ENCODE measurements around the gene SLIT1. TPM values are rescaled to one million over a fixed set of nuclear protein-coding genes. Genes with fewer than 3 reads are reported as not detected.

Gene SLIT1
- total RNA-seq, 1 donor = not detected

DNA sequence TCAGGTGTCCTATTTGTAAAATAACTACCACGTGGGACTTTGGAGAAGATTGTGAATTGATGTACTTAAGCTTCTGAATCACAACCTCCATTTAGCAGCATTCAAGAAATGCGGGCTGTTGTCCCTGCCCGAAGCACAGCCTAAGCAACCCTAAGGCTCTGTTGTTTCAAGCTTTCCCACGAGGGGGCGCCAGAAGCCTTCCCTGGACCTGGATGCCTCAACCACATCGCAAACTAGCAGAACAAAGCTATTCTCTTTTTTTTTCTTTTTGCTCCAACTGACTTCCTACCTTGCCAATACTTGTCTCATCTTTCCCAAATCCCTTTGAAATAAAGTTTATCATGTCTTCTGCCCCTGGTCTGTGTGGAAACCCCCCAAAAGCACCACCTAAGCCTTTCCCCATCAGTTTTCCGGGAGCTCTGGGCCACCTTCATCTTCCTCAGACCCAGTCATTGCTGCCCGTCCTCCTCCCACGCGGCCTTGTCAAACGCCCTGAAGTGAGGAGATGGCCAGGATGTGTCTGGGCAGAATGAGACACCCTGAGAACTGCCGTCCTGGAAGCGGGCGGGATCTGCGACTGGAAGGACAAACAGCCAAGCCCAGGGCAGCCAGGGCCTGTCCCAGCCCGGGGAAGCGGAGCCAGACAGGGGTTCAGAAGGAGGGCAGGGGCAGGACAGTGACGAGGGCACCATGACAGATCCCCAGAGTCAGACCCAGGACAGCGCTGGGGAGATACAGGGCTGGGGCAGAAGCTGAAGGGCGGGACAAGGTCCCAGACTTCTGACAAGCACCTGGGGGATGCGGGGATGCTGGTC lies 112.7 kb downstream of the SLIT1 start:
- Histone ChIP-seq H3K36me3 (ENCODE audit: insufficient read depth, low read length) (no peaks in the 10 kb centered on the region), H3K4me2 (ENCODE audit: insufficient read depth, low read length) (no peak overlapping the region), H3K79me2 (ENCODE audit: insufficient read depth, low read length) (no peaks in the 10 kb centered on the region), H3K27ac (ENCODE audit: low read depth, low read length) (no peak overlapping the region), H3K9me3 (ENCODE audit: low read depth, low read length) (peaks cover 6% of the 10 kb centered on the region), H3K4me1 (ENCODE audit: insufficient read depth, low read length) (no peaks in the 10 kb centered on the region), H3K4me3 (ENCODE audit: insufficient read depth, low read length) (no peak overlapping the region), H4K20me1 (ENCODE audit: insufficient read depth, low read length) (no peaks in the 10 kb centered on the region), H3K27me3 (ENCODE audit: insufficient read depth, low read length) (peaks cover 10% of the 10 kb centered on the region), H2AFZ (ENCODE audit: low read length) (no peak overlapping the region)
- peak; percentile 97 for DNase-seq (ENCODE audit: insufficient read length, low spot score, missing footprints)
- TF ChIP-seq, protein P1, sequence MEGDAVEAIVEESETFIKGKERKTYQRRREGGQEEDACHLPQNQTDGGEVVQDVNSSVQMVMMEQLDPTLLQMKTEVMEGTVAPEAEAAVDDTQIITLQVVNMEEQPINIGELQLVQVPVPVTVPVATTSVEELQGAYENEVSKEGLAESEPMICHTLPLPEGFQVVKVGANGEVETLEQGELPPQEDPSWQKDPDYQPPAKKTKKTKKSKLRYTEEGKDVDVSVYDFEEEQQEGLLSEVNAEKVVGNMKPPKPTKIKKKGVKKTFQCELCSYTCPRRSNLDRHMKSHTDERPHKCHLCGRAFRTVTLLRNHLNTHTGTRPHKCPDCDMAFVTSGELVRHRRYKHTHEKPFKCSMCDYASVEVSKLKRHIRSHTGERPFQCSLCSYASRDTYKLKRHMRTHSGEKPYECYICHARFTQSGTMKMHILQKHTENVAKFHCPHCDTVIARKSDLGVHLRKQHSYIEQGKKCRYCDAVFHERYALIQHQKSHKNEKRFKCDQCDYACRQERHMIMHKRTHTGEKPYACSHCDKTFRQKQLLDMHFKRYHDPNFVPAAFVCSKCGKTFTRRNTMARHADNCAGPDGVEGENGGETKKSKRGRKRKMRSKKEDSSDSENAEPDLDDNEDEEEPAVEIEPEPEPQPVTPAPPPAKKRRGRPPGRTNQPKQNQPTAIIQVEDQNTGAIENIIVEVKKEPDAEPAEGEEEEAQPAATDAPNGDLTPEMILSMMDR (IDR thresholded peaks at IDR 0.05; ENCODE audit: extremely low read depth, low read depth, low read length) = peak; percentile 97

GRCh38 chr10:97071496-97071895 lies 114.3 kb downstream of the SLIT1 start:
- TF ChIP-seq, protein P1 (IDR thresholded peaks at IDR 0.05; ENCODE audit: extremely low read depth, low read depth, low read length) = no peak
- H3K36me3 ChIP-seq (ENCODE audit: insufficient read depth, low read length) = no peaks in the 10 kb centered on the region
- peaks cover 6% of the 10 kb centered on the region for H3K9me3 ChIP-seq (ENCODE audit: low read depth, low read length)
- peak; percentile 39 for DNase-seq (ENCODE audit: insufficient read length, low spot score, missing footprints)
- H3K4me1 ChIP-seq (ENCODE audit: insufficient read depth, low read length) = no peaks in the 10 kb centered on the region
- no peak overlapping the region for H3K27ac ChIP-seq (ENCODE audit: low read depth, low read length)
- no peaks in the 10 kb centered on the region for H3K79me2 ChIP-seq (ENCODE audit: insufficient read depth, low read length)
- no peaks in the 10 kb centered on the region for H4K20me1 ChIP-seq (ENCODE audit: insufficient read depth, low read length)
- H3K4me2 ChIP-seq (ENCODE audit: insufficient read depth, low read length) = no peak overlapping the region
- no peak overlapping the region for H2AFZ ChIP-seq (ENCODE audit: low read length)
- peaks cover 10% of the 10 kb centered on the region for H3K27me3 ChIP-seq (ENCODE audit: insufficient read depth, low read length)
- no peak overlapping the region for H3K4me3 ChIP-seq (ENCODE audit: insufficient read depth, low read length)

DNA sequence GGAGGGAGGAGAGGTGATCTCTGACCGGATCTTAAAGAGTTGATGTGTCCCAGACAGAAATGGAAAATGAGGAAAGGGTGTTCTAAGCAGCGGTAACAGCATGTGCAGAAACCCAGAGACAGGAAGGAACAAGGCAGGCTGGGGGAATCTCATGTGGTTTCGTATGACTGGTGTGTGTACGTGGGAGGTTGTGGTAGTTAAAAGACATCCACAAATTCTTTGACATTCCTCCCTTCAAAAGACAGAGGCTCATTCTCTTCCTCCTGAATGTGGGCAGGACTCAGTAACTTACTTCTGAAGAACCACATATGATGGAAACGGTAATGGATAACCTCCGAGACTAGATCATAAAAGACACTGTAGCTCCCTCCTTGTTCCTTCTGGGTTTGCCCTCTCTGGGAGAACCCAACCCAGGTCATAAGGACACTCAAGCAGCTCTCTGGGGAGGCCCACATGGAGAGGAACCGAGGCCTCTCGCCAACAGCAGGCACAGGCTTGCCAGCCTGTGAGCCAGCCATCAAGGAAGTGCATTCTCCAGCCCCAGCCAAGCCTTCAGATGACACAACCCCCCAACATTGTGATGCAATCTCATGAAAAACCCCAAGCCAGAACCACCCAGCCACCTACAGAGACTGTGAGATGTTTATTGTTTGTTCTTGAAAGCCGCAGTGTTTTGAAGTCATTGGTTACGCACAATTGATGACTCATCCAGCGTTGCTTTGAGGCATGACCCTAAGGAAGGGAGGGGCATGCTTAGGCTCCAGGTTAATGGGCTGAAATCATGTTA lies 116.0 kb downstream of the SLIT1 start:
- Histone ChIP-seq H3K4me3 (ENCODE audit: insufficient read depth, low read length) (no peak overlapping the region), H3K79me2 (ENCODE audit: insufficient read depth, low read length) (no peaks in the 10 kb centered on the region), H4K20me1 (ENCODE audit: insufficient read depth, low read length) (no peaks in the 10 kb centered on the region), H2AFZ (ENCODE audit: low read length) (no peak overlapping the region), H3K4me2 (ENCODE audit: insufficient read depth, low read length) (no peak overlapping the region), H3K4me1 (ENCODE audit: insufficient read depth, low read length) (no peaks in the 10 kb centered on the region), H3K27me3 (ENCODE audit: insufficient read depth, low read length) (peaks cover 15% of the 10 kb centered on the region), H3K27ac (ENCODE audit: low read depth, low read length) (no peak overlapping the region), H3K9me3 (ENCODE audit: low read depth, low read length) (peaks cover 6% of the 10 kb centered on the region), H3K36me3 (ENCODE audit: insufficient read depth, low read length) (no peaks in the 10 kb centered on the region)
- TF ChIP-seq, protein P1 (IDR thresholded peaks at IDR 0.05; ENCODE audit: extremely low read depth, low read depth, low read length) = no peak
- peak; percentile 66 for DNase-seq (ENCODE audit: insufficient read length, low spot score, missing footprints)

DNA sequence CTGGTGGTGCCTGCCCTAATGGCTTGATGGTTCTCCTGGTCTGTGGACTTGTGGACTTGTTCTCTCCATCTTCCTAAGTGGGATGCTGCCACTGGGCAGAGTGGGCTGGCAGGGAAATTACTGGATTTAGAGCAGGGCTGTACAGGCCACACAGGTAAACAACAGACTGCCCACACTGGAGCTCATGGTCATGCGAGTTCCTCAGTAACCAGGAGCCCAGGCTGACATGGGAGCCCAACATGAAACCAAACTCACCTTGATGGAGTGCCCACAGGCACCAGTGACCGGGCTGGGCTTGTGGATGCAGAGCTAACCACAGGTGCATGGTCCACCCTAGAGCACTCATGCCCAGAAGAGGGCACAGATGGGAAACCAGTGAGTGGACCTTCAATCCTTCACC lies 116.7 kb downstream of the SLIT1 start:
- no peak overlapping the region for H3K4me2 ChIP-seq (ENCODE audit: insufficient read depth, low read length)
- no peak overlapping the region for H2AFZ ChIP-seq (ENCODE audit: low read length)
- no peaks in the 10 kb centered on the region for H3K36me3 ChIP-seq (ENCODE audit: insufficient read depth, low read length)
- H3K9me3 ChIP-seq (ENCODE audit: low read depth, low read length) = peaks cover 6% of the 10 kb centered on the region
- no peak overlapping the region for H3K4me3 ChIP-seq (ENCODE audit: insufficient read depth, low read length)
- no peaks in the 10 kb centered on the region for H3K4me1 ChIP-seq (ENCODE audit: insufficient read depth, low read length)
- H3K27me3 ChIP-seq (ENCODE audit: insufficient read depth, low read length) = peaks cover 15% of the 10 kb centered on the region
- no peaks in the 10 kb centered on the region for H3K79me2 ChIP-seq (ENCODE audit: insufficient read depth, low read length)
- peak; percentile 60 for DNase-seq (ENCODE audit: insufficient read length, low spot score, missing footprints)
- H3K27ac ChIP-seq (ENCODE audit: low read depth, low read length) = no peak overlapping the region
- TF ChIP-seq, protein P1 (IDR thresholded peaks at IDR 0.05; ENCODE audit: extremely low read depth, low read depth, low read length) = no peak
- H4K20me1 ChIP-seq (ENCODE audit: insufficient read depth, low read length) = no peaks in the 10 kb centered on the region

All from osteoblast (primary cell).